IMR-90 (cell line): ENCODE measurements around the gene GNAI3.

Experiments
- BHLHE40 ChIP-seq: fragments of 150-350 bp; IDR thresholded peaks from 2 replicates; pipeline ENCODE4 v1.6.1; 2016; ENCODE audit warnings: mild to moderate bottlenecking, low read depth, low read length
- MAZ ChIP-seq: IDR thresholded peaks from 2 replicates; pipeline ENCODE4 v1.6.1; 2012; ENCODE audit warnings: low read depth, mild to moderate bottlenecking, low read length, improper control_type of control experiment, moderate library complexity, borderline replicate concordance
- MXI1 ChIP-seq: IDR thresholded peaks from 2 replicates; pipeline ENCODE4 v1.6.1; 2012; ENCODE audit warnings: low read depth, mild to moderate bottlenecking, low read length, moderate library complexity, borderline replicate concordance
- POLR2A ChIP-seq: IDR thresholded peaks from 2 replicates; pipeline ENCODE4 v1.6.1; 2012; ENCODE audit warnings: mild to moderate bottlenecking, low read depth, low read length
- RAD21 ChIP-seq: IDR thresholded peaks from 2 replicates; pipeline ENCODE4 v1.6.1; 2012; ENCODE audit warnings: low read length, improper control_type of control experiment
- RCOR1 ChIP-seq: IDR thresholded peaks from 2 replicates; pipeline ENCODE4 v1.6.1; 2012; ENCODE audit warnings: mild to moderate bottlenecking, low read length, improper control_type of control experiment; ENCODE audit not compliant: insufficient replicate concordance
- RFX5 ChIP-seq: IDR thresholded peaks from 2 replicates; pipeline ENCODE4 v1.8.0; 2012; ENCODE audit warnings: low read depth, mild to moderate bottlenecking, low read length, moderate library complexity
- TF ChIP-seq, protein P1 (sequence below): conservative IDR thresholded peaks from 2 replicates; pipeline ENCODE4 v1.5.1; 2012; ENCODE audit warnings: mild to moderate bottlenecking, low read depth, low read length, improper control_type of control experiment

DNA sequence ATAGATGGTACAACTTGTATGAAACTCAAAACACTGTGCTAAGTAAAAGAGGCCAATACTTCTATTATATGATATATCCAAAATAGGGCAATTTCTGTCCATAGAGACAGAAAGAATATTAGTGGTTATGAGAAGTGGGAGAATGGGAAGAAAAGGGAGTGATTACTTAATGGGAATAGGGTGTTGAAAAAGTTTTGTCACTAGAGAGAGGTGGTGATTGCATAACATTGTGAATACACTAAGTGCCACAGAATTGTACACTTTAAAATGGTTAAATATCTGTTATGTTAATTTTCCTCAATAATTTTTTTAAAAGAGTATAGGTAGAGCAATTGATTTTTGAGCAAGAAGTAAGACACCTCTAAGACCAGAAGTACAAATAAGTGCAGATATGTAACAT lies 41.3 kb downstream of the GNAI3 start:
- TF ChIP-seq, protein P1, sequence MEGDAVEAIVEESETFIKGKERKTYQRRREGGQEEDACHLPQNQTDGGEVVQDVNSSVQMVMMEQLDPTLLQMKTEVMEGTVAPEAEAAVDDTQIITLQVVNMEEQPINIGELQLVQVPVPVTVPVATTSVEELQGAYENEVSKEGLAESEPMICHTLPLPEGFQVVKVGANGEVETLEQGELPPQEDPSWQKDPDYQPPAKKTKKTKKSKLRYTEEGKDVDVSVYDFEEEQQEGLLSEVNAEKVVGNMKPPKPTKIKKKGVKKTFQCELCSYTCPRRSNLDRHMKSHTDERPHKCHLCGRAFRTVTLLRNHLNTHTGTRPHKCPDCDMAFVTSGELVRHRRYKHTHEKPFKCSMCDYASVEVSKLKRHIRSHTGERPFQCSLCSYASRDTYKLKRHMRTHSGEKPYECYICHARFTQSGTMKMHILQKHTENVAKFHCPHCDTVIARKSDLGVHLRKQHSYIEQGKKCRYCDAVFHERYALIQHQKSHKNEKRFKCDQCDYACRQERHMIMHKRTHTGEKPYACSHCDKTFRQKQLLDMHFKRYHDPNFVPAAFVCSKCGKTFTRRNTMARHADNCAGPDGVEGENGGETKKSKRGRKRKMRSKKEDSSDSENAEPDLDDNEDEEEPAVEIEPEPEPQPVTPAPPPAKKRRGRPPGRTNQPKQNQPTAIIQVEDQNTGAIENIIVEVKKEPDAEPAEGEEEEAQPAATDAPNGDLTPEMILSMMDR = no peak
- TF ChIP-seq RFX5 = no peak
- TF ChIP-seq BHLHE40 = no peak
- no peak for TF ChIP-seq RCOR1
- no peak for TF ChIP-seq MAZ
- TF ChIP-seq MXI1 = no peak
- no peak for TF ChIP-seq RAD21
- TF ChIP-seq POLR2A = no peak
